HCT116 (cell line): ENCODE measurements around the gene PHACTR1. TPM values are rescaled to one million over a fixed set of nuclear protein-coding genes. Genes with fewer than 3 reads are reported as not detected.

Experiments used
- ATAC-seq: fragments of 200-7000 bp; cut with Tn5 transposase; 2 replicates; pipeline ENCODE4 v1.9.1; 2020; ENCODE audit warnings: mild to moderate bottlenecking, moderate library complexity
- BruUV-seq: library from RNA; stranded (reverse); fragments of 400-500 nt; replicated peaks from 2 replicates; lab custom pipeline; 2021; lab: Mats Ljungman, UMichigan
- CTCF ChIA-PET: fragments of 300-600 bp; sonication (Branson Sonifier 250); formaldehyde crosslinking; loops from one replicate; lab custom pipeline; 2021; ENCODE audit warnings: antibody characterized with exemption; lab: Charles Lee
- POLR2A ChIA-PET: fragments of 300-600, 350-600 bp; sonication (Branson Sonifier 250); formaldehyde crosslinking; loops from one replicate; lab custom pipeline; 2021; ENCODE audit warnings: antibody characterized with exemption; lab: Charles Lee
- RAD21 ChIA-PET, 2 experiments: fragments of 300-600 bp; sonication (Branson Sonifier 250); formaldehyde crosslinking; loops; one replicate each; lab custom pipeline; 2023; ENCODE audit warnings: low total read pairs in 2 of 2; ENCODE audit not compliant: uncharacterized antibody in 2 of 2, unreplicated experiment in 2 of 2, low non-redundant PET in 1 of 2; lab: Charles Lee
- DNase-seq: peaks from one replicate; pipeline ENCODE4 v3.0.0-alpha.2; 2010; ENCODE audit warnings: low read depth, low spot score
- H2AFZ ChIP-seq: fragments of 200-600 bp; shearing (Covaris generic), sonication (generic); 2 replicates; pipeline ENCODE4 v1.6.1; 2017; ENCODE audit warnings: low read depth, mixed run types, mixed read lengths, antibody characterized with exemption, low read length; ENCODE audit not compliant: poor library complexity, severe bottlenecking
- H3K27ac ChIP-seq: 2 replicates; pipeline ENCODE4 v1.5.1; 2012; ENCODE audit warnings: low read depth, low read length
- H3K27me3 ChIP-seq: fragments of 200-600 bp; sonication (generic); 2 replicates; pipeline ENCODE4 v1.6.1; 2016; ENCODE audit warnings: mixed run types, low read length, mixed read lengths; ENCODE audit not compliant: insufficient read depth
- H3K36me3 ChIP-seq, 2 experiments: fragments of 200-500 bp in 1 of 2; fragments of 200-600 bp in 1 of 2; sonication (Bioruptor generic) in 1 of 2; sonication (generic) in 1 of 2; 2 replicates each; pipeline versions ENCODE4 v1.5.1 to v1.6.1; 2014 to 2016; ENCODE audit warnings: low read length in 2 of 2, inconsistent platforms in 1 of 2, mixed read lengths in 1 of 2, mixed run types in 1 of 2; ENCODE audit not compliant: insufficient read depth in 2 of 2, control insufficient read depth in 1 of 2
- H3K4me1 ChIP-seq, 2 experiments: fragments of 200-600 bp in 1 of 2; sonication (generic) in 1 of 2; 2 replicates each; pipeline versions ENCODE4 v1.5.1 to v1.6.1; 2012 to 2017; ENCODE audit warnings: low read length in 2 of 2, inconsistent platforms in 1 of 2, mild to moderate bottlenecking in 1 of 2, mixed read lengths in 1 of 2, mixed run types in 1 of 2, moderate library complexity in 1 of 2; ENCODE audit not compliant: insufficient read depth in 2 of 2, control insufficient read depth in 1 of 2
- H3K4me2 ChIP-seq: fragments of 200-600 bp; sonication (generic); 2 replicates; pipeline ENCODE4 v1.6.1; 2017; ENCODE audit warnings: mixed run types, low read length, mixed read lengths
- H3K4me3 ChIP-seq, 2 experiments: fragments of 200-600 bp in 1 of 2; sonication (generic) in 1 of 2; replicated peaks in 1 of 2; 2 replicates each; pipeline ENCODE4 v1.5.1; 2011 to 2016; ENCODE audit warnings: low read length in 2 of 2, control low read depth in 1 of 2, low read depth in 1 of 2, mild to moderate bottlenecking in 1 of 2, mixed read lengths in 1 of 2, mixed run types in 1 of 2
- H3K79me2 ChIP-seq: fragments of 200-600 bp; sonication (generic); 2 replicates; pipeline ENCODE4 v1.6.1; 2017; ENCODE audit warnings: mild to moderate bottlenecking, mixed run types, low read length, moderate library complexity, mixed read lengths; ENCODE audit not compliant: insufficient read depth
- H3K9ac ChIP-seq: fragments of 200-600 bp; sonication (generic); 2 replicates; pipeline ENCODE4 v1.6.1; 2016; ENCODE audit warnings: low read length, mixed read lengths
- H3K9me2 ChIP-seq: fragments of 200-600 bp; sonication (generic), shearing (Covaris generic); 2 replicates; pipeline ENCODE4 v1.6.1; 2017; ENCODE audit warnings: mixed run types, mild to moderate bottlenecking, moderate library complexity; ENCODE audit not compliant: insufficient read depth
- H3K9me3 ChIP-seq, 2 experiments: fragments of 200-500 bp in 1 of 2; fragments of 200-600 bp in 1 of 2; sonication (Bioruptor generic) in 1 of 2; sonication (generic) in 1 of 2; 2 replicates each; pipeline ENCODE4 v1.6.1; 2014 to 2017; ENCODE audit warnings: low read length in 2 of 2, mixed read lengths in 2 of 2, inconsistent platforms in 1 of 2, low read depth in 1 of 2, mild to moderate bottlenecking in 1 of 2, mixed run types in 1 of 2, moderate library complexity in 1 of 2; ENCODE audit not compliant: control insufficient read depth in 1 of 2, insufficient read depth in 1 of 2
- H4K20me1 ChIP-seq: fragments of 200-600 bp; sonication (generic), shearing (Covaris generic); 2 replicates; pipeline ENCODE4 v1.6.1; 2017; ENCODE audit warnings: mixed run types, mild to moderate bottlenecking, moderate library complexity; ENCODE audit not compliant: insufficient read depth
- CEBPB ChIP-seq: IDR thresholded peaks from 2 replicates; pipeline ENCODE4 v1.6.1; 2012; ENCODE audit warnings: low read depth
- CTCF ChIP-seq, 3 experiments: fragments of 200-600 bp in 1 of 3; sonication (generic) in 1 of 3; IDR thresholded peaks in 2 of 3; conservative IDR thresholded peaks in 1 of 3; 2 replicates each; pipeline ENCODE4 v1.5.1; 2012 to 2017; ENCODE audit warnings: low read depth in 2 of 3, low read length in 2 of 3, antibody characterized with exemption in 1 of 3, borderline replicate concordance in 1 of 3, control low read depth in 1 of 3, mild to moderate bottlenecking in 1 of 3, mixed read lengths in 1 of 3, mixed run types in 1 of 3, moderate library complexity in 1 of 3; ENCODE audit not compliant: insufficient read depth in 1 of 3
- EGR1 ChIP-seq: IDR thresholded peaks from 2 replicates; pipeline ENCODE4 v1.6.1; 2012; ENCODE audit warnings: low read depth
- ELF1 ChIP-seq: IDR thresholded peaks from 2 replicates; pipeline ENCODE4 v1.6.1; 2012; ENCODE audit warnings: low read depth, borderline replicate concordance
- EZH2 ChIP-seq: fragments of 200-600 bp; sonication (generic); IDR thresholded peaks from 2 replicates; pipeline ENCODE4 v1.6.1; 2017; ENCODE audit warnings: antibody characterized with exemption, mixed run types
- EZH2phosphoT487 ChIP-seq: fragments of 200-600 bp; IDR thresholded peaks from 2 replicates; pipeline ENCODE4 v1.6.1; 2018; ENCODE audit warnings: antibody characterized with exemption, borderline replicate concordance
- FOSL1 ChIP-seq: IDR thresholded peaks from 2 replicates; pipeline ENCODE4 v1.6.1; 2012; ENCODE audit warnings: low read depth
- POLR2AphosphoS5 ChIP-seq: IDR thresholded peaks from 2 replicates; pipeline ENCODE4 v1.6.1; 2011; ENCODE audit warnings: mild to moderate bottlenecking, low read depth, low read length, moderate library complexity
- RAD21 ChIP-seq: IDR thresholded peaks from 2 replicates; pipeline ENCODE4 v1.6.1; 2012; ENCODE audit warnings: low read depth, mild to moderate bottlenecking
- REST ChIP-seq: IDR thresholded peaks from 2 replicates; pipeline ENCODE4 v1.6.1; 2012; ENCODE audit warnings: low read depth
- SP1 ChIP-seq: IDR thresholded peaks from 2 replicates; pipeline ENCODE4 v1.6.1; 2012; ENCODE audit warnings: low read depth
- SRF ChIP-seq: IDR thresholded peaks from 2 replicates; pipeline ENCODE4 v1.6.1; 2012; ENCODE audit warnings: low read depth
- TCF7L2 ChIP-seq: IDR thresholded peaks from 2 replicates; pipeline ENCODE4 v1.7.0; 2011; ENCODE audit warnings: borderline replicate concordance, inconsistent platforms; ENCODE audit not compliant: insufficient read depth, insufficient read length; ENCODE audit errors: extremely low read depth
- ZBTB33 ChIP-seq: IDR thresholded peaks from 2 replicates; pipeline ENCODE4 v1.6.1; 2011; ENCODE audit warnings: mild to moderate bottlenecking, low read length, moderate library complexity; ENCODE audit not compliant: insufficient replicate concordance; ENCODE audit errors: extremely low read depth
- ZFX ChIP-seq: fragments of 450-650 bp; IDR thresholded peaks from 2 replicates; pipeline ENCODE4 v1.6.1; 2017
- ZNF274 ChIP-seq: fragments of 200-500 bp; sonication (Bioruptor generic); IDR thresholded peaks from 2 replicates; pipeline ENCODE4 v1.6.1; 2014; ENCODE audit warnings: mild to moderate bottlenecking, low read depth, low read length, inconsistent platforms
- intact Hi-C: fragments of 100-400 bp; cut with micrococcal nuclease; formaldehyde crosslinking; loops from 2 replicates; pipeline ENCODE4 v1.10.0; 2022
- total RNA-seq: library from RNA; stranded (reverse); gene quantifications from one replicate; pipeline ENCODE4 v1.2.1, GENCODE V29; 2021; ENCODE audit not compliant: unreplicated experiment

PHACTR1 gene
- total RNA-seq, 1 experiment from 2014 or later = 0.17 TPM

GRCh38 chr6:12804952-12805645 is 88.5 kb downstream of the PHACTR1 start:
- ATAC-seq (no peak), DNase-seq (no peak)
- Histone ChIP-seq H3K79me2 (no peaks in the 10 kb centered on the region), H4K20me1 (no peaks in the 10 kb centered on the region), H2AFZ (no peak overlapping the region), H3K9me3 (no peaks in the 10 kb centered on the region), H3K4me2 (no peak overlapping the region), H3K4me1 (no peaks in the 10 kb centered on the region), H3K27ac (no peak overlapping the region), H3K36me3 (no peaks in the 10 kb centered on the region), H3K4me3 (no peak overlapping the region), H3K9me2 (no peaks in the 10 kb centered on the region), H3K27me3 (peaks cover 24% of the 10 kb centered on the region), H3K9ac (no peak overlapping the region)
- CTCF ChIA-PET = no interaction called here
- intact Hi-C loops = no loop called here
- RAD21 ChIA-PET = no interaction called here
- TF ChIP-seq EZH2phosphoT487 (no peak), ZBTB33 (no peak), ZNF274 (no peak), SP1 (no peak), FOSL1 (no peak), SRF (no peak), REST (no peak), POLR2AphosphoS5 (no peak), ZFX (no peak), TCF7L2 (no peak), EGR1 (no peak), EZH2 (no peak), RAD21 (no peak), ELF1 (no peak), CTCF (IDR thresholded peaks at IDR 0.05 in 2 of 3, conservative IDR thresholded peaks at IDR 0.05 in 1 of 3; ENCODE audit: borderline replicate concordance in 1 of 3, insufficient read depth in 1 of 3, low read depth in 2 of 3, low read length in 2 of 3) (no peak), CEBPB (no peak)
- POLR2A ChIA-PET = no interaction called here
- no TSS peak for BruUV-seq
